KMS-11 (cell line): Measurements from ENCODE around the gene SEMA5A.

Source experiments
- H2AFZ ChIP-seq: fragments of 200-600 bp; sonication (generic); 2 replicates; pipeline ENCODE4 v1.6.1; 2016; ENCODE audit warnings: antibody characterized with exemption, mixed run types, low read depth
- H3K27ac ChIP-seq: fragments of 200-600 bp; sonication (generic); 2 replicates; pipeline ENCODE4 v1.6.1; 2016; ENCODE audit warnings: mild to moderate bottlenecking, mixed run types
- H3K27me3 ChIP-seq: fragments of 200-600 bp; sonication (generic); 2 replicates; pipeline ENCODE4 v1.6.1; 2017; ENCODE audit warnings: mild to moderate bottlenecking, low read depth, mixed run types, moderate library complexity; ENCODE audit not compliant: insufficient read depth
- H3K36me3 ChIP-seq: fragments of 200-600 bp; sonication (generic); 2 replicates; pipeline ENCODE4 v1.6.1; 2017; ENCODE audit warnings: mild to moderate bottlenecking, mixed run types; ENCODE audit not compliant: insufficient read depth
- H3K4me1 ChIP-seq: fragments of 200-600 bp; sonication (generic); 2 replicates; pipeline ENCODE4 v1.6.1; 2016; ENCODE audit warnings: mild to moderate bottlenecking, low read depth, mixed run types; ENCODE audit not compliant: poor library complexity, severe bottlenecking
- H3K4me2 ChIP-seq: fragments of 200-600 bp; sonication (generic); 2 replicates; pipeline ENCODE4 v1.7.0; 2016; ENCODE audit warnings: mild to moderate bottlenecking, mixed run types
- H3K4me3 ChIP-seq: fragments of 200-600 bp; sonication (generic); IDR thresholded peaks from 2 replicates; pipeline ENCODE4 v1.6.1; 2017; ENCODE audit warnings: low read depth, low read length, mixed read lengths; ENCODE audit not compliant: insufficient read depth
- H3K79me2 ChIP-seq: fragments of 200-600 bp; sonication (generic); 2 replicates; pipeline ENCODE4 v1.6.1; 2016; ENCODE audit warnings: low read depth, mixed run types; ENCODE audit not compliant: insufficient read depth
- H3K9ac ChIP-seq: fragments of 200-600 bp; sonication (generic); 2 replicates; pipeline ENCODE4 v1.6.1; 2016; ENCODE audit warnings: mild to moderate bottlenecking, mixed run types
- H4K20me1 ChIP-seq: fragments of 200-600 bp; sonication (generic); 2 replicates; pipeline ENCODE4 v1.6.1; 2016; ENCODE audit warnings: mild to moderate bottlenecking, mixed run types; ENCODE audit not compliant: insufficient read depth
- TF ChIP-seq, protein P1 (sequence below): fragments of 200-600 bp; sonication (generic); conservative IDR thresholded peaks from 2 replicates; pipeline ENCODE4 v1.6.1; 2017; ENCODE audit warnings: low read depth, mild to moderate bottlenecking, antibody characterized with exemption, low read length, moderate library complexity, mixed read lengths

SEMA5A gene

DNA sequence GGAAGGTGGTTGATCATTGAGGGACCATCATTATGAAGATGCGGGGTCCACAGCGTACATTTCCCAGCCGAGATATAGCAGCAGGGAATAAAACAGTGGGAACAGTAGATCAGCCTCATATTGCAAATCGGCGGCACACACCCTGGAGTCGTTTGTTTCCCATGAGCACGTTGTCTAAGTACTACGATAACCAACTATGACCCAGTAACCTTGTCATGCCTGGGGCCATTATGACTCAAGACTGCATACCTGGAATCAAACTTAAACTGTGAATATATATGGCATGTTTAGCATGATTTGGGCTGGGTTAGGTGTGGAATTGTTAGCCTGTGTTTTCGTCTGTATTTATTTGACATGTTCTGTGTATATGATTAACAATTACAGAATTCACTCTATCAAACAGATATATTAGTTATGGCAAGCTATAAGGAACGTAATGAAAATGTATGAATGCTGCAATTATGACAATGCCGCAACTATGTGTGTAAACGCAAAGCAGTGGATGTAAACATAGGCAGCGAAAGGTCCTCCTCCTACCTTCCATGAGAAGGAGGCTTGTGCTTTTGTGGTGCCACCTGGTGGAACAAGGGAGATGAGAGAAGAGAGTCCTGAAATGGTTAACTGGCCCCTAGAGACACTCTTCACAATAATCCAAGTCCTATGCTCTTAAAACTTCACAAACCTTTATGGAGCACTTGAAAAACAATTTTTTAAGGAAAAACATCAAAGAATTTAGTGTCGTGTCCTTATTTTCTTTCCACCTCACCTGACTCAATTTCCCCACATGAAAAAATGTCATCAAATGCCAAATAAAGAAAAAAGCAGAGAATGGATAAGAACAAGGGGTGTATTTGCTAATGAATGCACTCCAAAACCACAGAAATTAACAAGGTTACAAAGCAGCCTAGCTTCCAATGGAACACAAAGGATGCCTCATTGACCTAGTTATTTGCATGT, 47.1 kb downstream of the SEMA5A start:
- Histone ChIP-seq H2AFZ (no peak overlapping the region), H3K36me3 (no peaks in the 10 kb centered on the region), H3K27ac (no peak overlapping the region), H3K9ac (no peak overlapping the region), H3K27me3 (no peaks in the 10 kb centered on the region), H3K4me3 (no peak overlapping the region), H3K4me2 (no peak overlapping the region), H3K4me1 (no peaks in the 10 kb centered on the region), H4K20me1 (no peaks in the 10 kb centered on the region), H3K79me2 (no peaks in the 10 kb centered on the region)
- TF ChIP-seq, protein P1, sequence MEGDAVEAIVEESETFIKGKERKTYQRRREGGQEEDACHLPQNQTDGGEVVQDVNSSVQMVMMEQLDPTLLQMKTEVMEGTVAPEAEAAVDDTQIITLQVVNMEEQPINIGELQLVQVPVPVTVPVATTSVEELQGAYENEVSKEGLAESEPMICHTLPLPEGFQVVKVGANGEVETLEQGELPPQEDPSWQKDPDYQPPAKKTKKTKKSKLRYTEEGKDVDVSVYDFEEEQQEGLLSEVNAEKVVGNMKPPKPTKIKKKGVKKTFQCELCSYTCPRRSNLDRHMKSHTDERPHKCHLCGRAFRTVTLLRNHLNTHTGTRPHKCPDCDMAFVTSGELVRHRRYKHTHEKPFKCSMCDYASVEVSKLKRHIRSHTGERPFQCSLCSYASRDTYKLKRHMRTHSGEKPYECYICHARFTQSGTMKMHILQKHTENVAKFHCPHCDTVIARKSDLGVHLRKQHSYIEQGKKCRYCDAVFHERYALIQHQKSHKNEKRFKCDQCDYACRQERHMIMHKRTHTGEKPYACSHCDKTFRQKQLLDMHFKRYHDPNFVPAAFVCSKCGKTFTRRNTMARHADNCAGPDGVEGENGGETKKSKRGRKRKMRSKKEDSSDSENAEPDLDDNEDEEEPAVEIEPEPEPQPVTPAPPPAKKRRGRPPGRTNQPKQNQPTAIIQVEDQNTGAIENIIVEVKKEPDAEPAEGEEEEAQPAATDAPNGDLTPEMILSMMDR = no peak

DNA sequence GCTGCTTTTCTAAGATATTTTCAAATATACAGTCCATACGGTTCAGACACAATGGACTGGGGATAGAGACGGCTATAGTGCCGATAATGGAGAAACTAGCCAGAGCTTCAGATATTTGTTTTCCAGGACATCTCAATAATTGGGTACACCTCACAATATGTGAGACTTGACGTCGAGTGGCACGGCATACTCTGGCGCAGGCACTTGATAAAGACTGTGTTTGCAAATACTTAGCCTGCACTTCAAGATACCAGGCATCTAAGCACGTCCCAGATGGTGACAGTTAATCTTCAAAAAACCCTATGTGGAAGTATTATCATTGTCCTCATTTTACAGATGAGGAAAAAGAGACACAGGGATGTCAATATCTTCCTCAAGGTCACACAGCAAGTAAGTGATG, 48.5 kb downstream of the SEMA5A start:
- no peaks in the 10 kb centered on the region for H3K4me1 ChIP-seq
- no peak overlapping the region for H3K9ac ChIP-seq
- no peaks in the 10 kb centered on the region for H3K36me3 ChIP-seq
- no peak overlapping the region for H3K4me3 ChIP-seq
- H3K27me3 ChIP-seq = no peaks in the 10 kb centered on the region
- H4K20me1 ChIP-seq = no peaks in the 10 kb centered on the region
- H3K4me2 ChIP-seq = no peak overlapping the region
- H3K27ac ChIP-seq = no peak overlapping the region
- TF ChIP-seq, protein P1 = no peak
- H3K79me2 ChIP-seq = no peaks in the 10 kb centered on the region
- no peak overlapping the region for H2AFZ ChIP-seq

DNA sequence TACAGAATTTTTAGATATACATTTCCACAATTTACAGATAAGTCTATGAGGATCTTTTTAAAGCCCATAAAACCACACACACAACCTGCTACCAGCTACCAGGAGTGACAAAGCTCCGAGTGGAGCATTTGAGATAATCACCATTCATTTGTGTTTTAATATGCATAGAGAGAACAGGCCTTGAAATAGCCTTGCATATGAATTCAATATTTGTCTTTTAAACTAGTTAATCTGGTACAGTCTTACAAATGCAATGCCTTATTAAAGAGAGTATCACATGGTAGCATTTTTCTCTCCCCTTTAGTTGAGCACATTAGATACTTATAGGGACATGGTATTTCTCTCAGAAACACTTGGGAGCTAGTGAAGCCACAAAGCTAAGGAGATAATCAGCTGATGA, 49.1 kb downstream of the SEMA5A start:
- H3K4me2 ChIP-seq = no peak overlapping the region
- no peak overlapping the region for H3K27ac ChIP-seq
- no peak overlapping the region for H3K9ac ChIP-seq
- no peaks in the 10 kb centered on the region for H3K36me3 ChIP-seq
- H3K27me3 ChIP-seq = no peaks in the 10 kb centered on the region
- H3K79me2 ChIP-seq = no peaks in the 10 kb centered on the region
- no peak overlapping the region for H2AFZ ChIP-seq
- H4K20me1 ChIP-seq = no peaks in the 10 kb centered on the region
- H3K4me3 ChIP-seq = no peak overlapping the region
- TF ChIP-seq, protein P1 = no peak
- H3K4me1 ChIP-seq = no peaks in the 10 kb centered on the region

DNA sequence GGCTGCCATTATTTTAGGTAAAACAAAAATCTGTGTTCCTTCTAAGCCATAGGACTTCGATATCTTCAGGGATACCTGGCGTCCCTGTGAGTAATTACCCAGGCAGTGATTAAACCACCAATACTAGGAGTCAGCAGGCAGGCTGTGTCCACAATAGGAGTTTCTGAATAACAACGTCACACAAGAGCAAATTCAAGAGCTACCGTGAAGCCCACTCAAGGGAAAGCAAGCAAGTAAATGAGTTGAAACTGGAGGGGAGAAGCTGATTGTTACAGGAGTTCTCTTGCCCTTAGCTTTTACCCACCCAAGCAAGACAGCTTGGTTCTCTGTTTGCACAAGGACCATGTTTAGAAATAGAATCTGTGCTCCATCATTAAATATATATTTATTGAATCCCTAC, 50.8 kb downstream of the SEMA5A start:
- Histone ChIP-seq H3K79me2 (no peaks in the 10 kb centered on the region), H3K27ac (no peak overlapping the region), H3K4me2 (no peak overlapping the region), H3K27me3 (no peaks in the 10 kb centered on the region), H4K20me1 (no peaks in the 10 kb centered on the region), H2AFZ (no peak overlapping the region), H3K9ac (no peak overlapping the region), H3K4me3 (no peak overlapping the region), H3K4me1 (no peaks in the 10 kb centered on the region), H3K36me3 (no peaks in the 10 kb centered on the region)
- TF ChIP-seq, protein P1 = no peak
